ENCODE data around the gene ABHD16A.

- TF ChIP-seq CTCF (IDR thresholded peaks at IDR 0.05) (no peak), MAZ (IDR thresholded peaks at IDR 0.05; ENCODE audit: borderline replicate concordance, low read depth, low read length) (no peak), POLR2A (IDR thresholded peaks at IDR 0.05; ENCODE audit: low read length) (no peak), MAX (IDR thresholded peaks at IDR 0.05) (no peak), E2F6 (IDR thresholded peaks at IDR 0.05; ENCODE audit: borderline replicate concordance, low read depth) (no peak), NR3C1 (IDR thresholded peaks at IDR 0.05) (no peak), RCOR1 (IDR thresholded peaks at IDR 0.05; ENCODE audit: low read depth, low read length) (no peak), JUN (IDR thresholded peaks at IDR 0.05) (no peak), REST (IDR thresholded peaks at IDR 0.05) (no peak), RNF2 (IDR thresholded peaks at IDR 0.05; ENCODE audit: borderline replicate concordance, low read depth) (no peak), MAFK (IDR thresholded peaks at IDR 0.05; ENCODE audit: partially characterized antibody) (no peak), HOXA7 (CRISPR knock-in tag; IDR thresholded peaks at IDR 0.05) (no peak), HOXB13 (CRISPR knock-in tag; IDR thresholded peaks at IDR 0.05; ENCODE audit: low read depth) (no peak), RFX5 (IDR thresholded peaks at IDR 0.05) (no peak)
Measured at GRCh38 chr6:31737315-31737990, 34.3 kb upstream of the ABHD16A start.

All from A549 (cell line).